NCI-H146 (cell line): ENCODE measurements around the gene FCRLB.
"Not testable (repeated sequence)": the region's sequence is repeated elsewhere in the genome, so short reads cannot be mapped to it uniquely, and the experiment has no call there.

ENCODE experiments used
- DNase-seq: peaks from one replicate; lab custom pipeline; 2025; lab: John Stamatoyannopoulos, UW

FCRLB gene

GRCh38 chr1:161720422-161720821, 922 bp upstream of the FCRLB start:
- DNase-seq, result no peak

GRCh38 chr1:161721738-161722343, 497 bp downstream of the FCRLB start:
- no peak for DNase-seq

GRCh38 chr1:161722406-161722805, 1.1 kb downstream of the FCRLB start:
- no peak for DNase-seq

GRCh38 chr1:161723459-161724141, 2.3 kb downstream of the FCRLB start:
- no peak for DNase-seq

- not testable (repeated sequence) for DNase-seq
These were observed 4.0 kb downstream of the FCRLB start for GRCh38 chr1:161725258-161725907.

- peak; percentile 54 for DNase-seq
These were observed 4.6 kb downstream of the FCRLB start for GRCh38 chr1:161725908-161726472.

GRCh38 chr1:161726473-161727255, 5.3 kb downstream of the FCRLB start:
- DNase-seq, result peak; percentile 89

GRCh38 chr1:161727256-161727924, 6.0 kb downstream of the FCRLB start:
- DNase-seq, result no peak

GRCh38 chr1:161728376-161729226, 7.3 kb downstream of the FCRLB start:
- DNase-seq, result no peak

GRCh38 chr1:161730050-161730564, 8.8 kb downstream of the FCRLB start:
- no peak for DNase-seq

- no peak for DNase-seq
These were observed 9.9 kb downstream of the FCRLB start for GRCh38 chr1:161731241-161731640.

GRCh38 chr1:161731981-161732718, 10.8 kb downstream of the FCRLB start:
- no peak for DNase-seq

GRCh38 chr1:161733526-161733925, 12.2 kb downstream of the FCRLB start:
- no peak for DNase-seq

- no peak for DNase-seq
These were observed 14.5 kb downstream of the FCRLB start for GRCh38 chr1:161735837-161736236.

GRCh38 chr1:161736335-161736969, 15.1 kb downstream of the FCRLB start:
- no peak for DNase-seq

GRCh38 chr1:161737625-161738024, 16.3 kb downstream of the FCRLB start:
- no peak for DNase-seq

GRCh38 chr1:161738627-161739287, 17.4 kb downstream of the FCRLB start:
- peak; percentile 39 for DNase-seq

GRCh38 chr1:161739865-161740566, 18.7 kb downstream of the FCRLB start:
- no peak for DNase-seq
